A549 (cell line): ENCODE results near the gene GDA. TPM values are rescaled to one million over a fixed set of nuclear protein-coding genes. Genes with fewer than 3 reads are reported as not detected.

Experiments
- ATAC-seq, 2 experiments: fragments of 200-7000 bp in 1 of 2; fragments of >200 bp in 1 of 2; cut with Nextera tagmentation in 1 of 2; cut with Tn5 transposase in 1 of 2; 3 replicates each; pipeline versions ENCODE4 v1.8.0 to v1.9.1; 2018 to 2020; ENCODE audit warnings: mild to moderate bottlenecking in 1 of 2, moderate library complexity in 1 of 2
- CTCF ChIA-PET: fragments of 300-600 bp; sonication (Branson Sonifier 250); formaldehyde crosslinking; extraction: SDS; loops from one replicate; lab custom pipeline; 2021; ENCODE audit warnings: antibody characterized with exemption, inconsistent platforms; lab: Yijun Ruan, JAX
- POLR2A ChIA-PET: fragments of 350-600 bp; formaldehyde crosslinking; extraction: SDS; loops from one replicate; lab custom pipeline; 2021; ENCODE audit warnings: antibody characterized with exemption, inconsistent platforms; lab: Yijun Ruan, JAX
- DNase-seq, 2 experiments: peaks; one replicate each; pipeline versions ENCODE4 v3.0.0 to v3.0.0-alpha.2; 2011 to 2016; ENCODE audit warnings: low read depth in 1 of 2, low spot score in 1 of 2
- FAIRE-seq: peaks from 2 replicates; lab custom pipeline; 2011; peaks lifted over from hg19 to GRCh38; lab: Jason Lieb, UNC
- H3K27ac ChIP-seq, 2 experiments: fragments of >200 bp; sonication (Bioruptor Twin); formaldehyde crosslinking; 3 replicates each; pipeline ENCODE4 v1.5.1; 2016 to 2017
- H3K4me1 ChIP-seq: fragments of >200 bp; sonication (Bioruptor Twin); formaldehyde crosslinking; 3 replicates; pipeline ENCODE4 v1.6.1; 2016
- H3K4me2 ChIP-seq: fragments of >200 bp; sonication (Bioruptor Twin); formaldehyde crosslinking; 3 replicates; pipeline ENCODE4 v1.6.1; 2016
- H3K4me3 ChIP-seq: fragments of >200 bp; sonication (Bioruptor Twin); formaldehyde crosslinking; 3 replicates; pipeline ENCODE4 v1.5.1; 2016
- H3K9me3 ChIP-seq: fragments of >200 bp; sonication (Bioruptor Twin); formaldehyde crosslinking; 3 replicates; pipeline ENCODE4 v1.6.1; 2016
- ATOH8 ChIP-seq: fragments of 250-450 bp; sonication (Bioruptor Pico); IDR thresholded peaks from 2 replicates; pipeline ENCODE4 v1.5.0; 2020; ENCODE audit warnings: low read depth, mild to moderate bottlenecking, moderate library complexity
- BHLHE40 ChIP-seq: IDR thresholded peaks from 2 replicates; pipeline ENCODE4 v1.6.1; 2012; ENCODE audit warnings: low read depth, low read length, inconsistent platforms
- CBX8 ChIP-seq: fragments of 200-600 bp; sonication (generic); IDR thresholded peaks from 2 replicates; pipeline ENCODE4 v1.6.1; 2016
- CHD4 ChIP-seq: fragments of 200-600 bp; sonication (generic); IDR thresholded peaks from 2 replicates; pipeline ENCODE4 v1.6.1; 2016; ENCODE audit warnings: antibody characterized with exemption, mild to moderate bottlenecking, borderline replicate concordance
- CTCF ChIP-seq: fragments of >200 bp; sonication (Bioruptor Twin); formaldehyde crosslinking; IDR thresholded peaks from 3 replicates; pipeline ENCODE4 v1.5.1; 2016
- EHF ChIP-seq: fragments of 250-450 bp; sonication (Bioruptor Pico); IDR thresholded peaks from 2 replicates; pipeline ENCODE4 v1.5.0; 2020; ENCODE audit warnings: mild to moderate bottlenecking
- FOXS1 ChIP-seq: fragments of 250-450 bp; sonication (Bioruptor Pico); IDR thresholded peaks from 2 replicates; pipeline ENCODE4 v1.5.0; 2020; ENCODE audit warnings: mild to moderate bottlenecking, moderate library complexity
- GATA3 ChIP-seq: IDR thresholded peaks from 2 replicates; pipeline ENCODE4 v1.6.1; 2012; ENCODE audit warnings: borderline replicate concordance
- HEYL ChIP-seq: fragments of 250-450 bp; sonication (Bioruptor Pico); IDR thresholded peaks from 2 replicates; pipeline ENCODE4 v1.8.0; 2021; ENCODE audit warnings: mild to moderate bottlenecking, moderate library complexity
- HOXA7 ChIP-seq: fragments of 250-450 bp; sonication (Bioruptor Pico); IDR thresholded peaks from 2 replicates; pipeline ENCODE4 v1.5.0; 2020; ENCODE audit warnings: mild to moderate bottlenecking, moderate library complexity
- JUNB ChIP-seq: fragments of >200 bp; sonication (Bioruptor Twin); formaldehyde crosslinking; IDR thresholded peaks from 2 replicates; pipeline ENCODE4 v1.6.1; 2016
- KDM5A ChIP-seq: fragments of 200-600 bp; sonication (generic); IDR thresholded peaks from 2 replicates; pipeline ENCODE4 v1.6.1; 2016; ENCODE audit warnings: antibody characterized with exemption, mild to moderate bottlenecking
- NFE2L2 ChIP-seq: fragments of 150-350 bp; conservative IDR thresholded peaks from 2 replicates; pipeline ENCODE4 v1.6.1; 2014; ENCODE audit warnings: low read length
- NPAS2 ChIP-seq: fragments of 250-450 bp; sonication (Bioruptor Pico); IDR thresholded peaks from 2 replicates; pipeline ENCODE4 v1.8.0; 2022; ENCODE audit warnings: mild to moderate bottlenecking, moderate library complexity, borderline replicate concordance
- NR3C1 ChIP-seq: fragments of >200 bp; sonication (Bioruptor Twin); formaldehyde crosslinking; IDR thresholded peaks from 3 replicates; pipeline ENCODE4 v1.6.1; 2017
- PBX3 ChIP-seq: IDR thresholded peaks from 2 replicates; pipeline ENCODE4 v1.6.1; 2012
- PHF8 ChIP-seq: fragments of 200-600 bp; sonication (generic); IDR thresholded peaks from 2 replicates; pipeline ENCODE4 v1.6.1; 2016; ENCODE audit warnings: low read depth, mild to moderate bottlenecking, antibody characterized with exemption, moderate library complexity, borderline replicate concordance
- RAD21 ChIP-seq, 2 experiments: fragments of >200 bp in 1 of 2; sonication (Bioruptor Twin) in 1 of 2; formaldehyde crosslinking in 1 of 2; IDR thresholded peaks in 1 of 2; conservative IDR thresholded peaks in 1 of 2; 2 replicates in 1 of 2; 3 replicates in 1 of 2; pipeline ENCODE4 v1.6.1; 2012 to 2018; ENCODE audit warnings: inconsistent platforms in 1 of 2
- RARB ChIP-seq: fragments of 250-450 bp; sonication (Bioruptor Pico); IDR thresholded peaks from 2 replicates; pipeline ENCODE4 v1.8.0; 2021; ENCODE audit warnings: mild to moderate bottlenecking, moderate library complexity
- RCOR1 ChIP-seq: fragments of 150-350 bp; IDR thresholded peaks from 2 replicates; pipeline ENCODE4 v1.6.1; 2014; ENCODE audit warnings: antibody characterized with exemption, low read length, low read depth
- REST ChIP-seq: fragments of 200-600 bp; sonication (generic); IDR thresholded peaks from 2 replicates; pipeline ENCODE4 v1.6.1; 2016; ENCODE audit warnings: antibody characterized with exemption, mild to moderate bottlenecking, moderate library complexity
- SMC3 ChIP-seq: fragments of >200 bp; sonication (Bioruptor Twin); formaldehyde crosslinking; IDR thresholded peaks from 3 replicates; pipeline ENCODE4 v1.6.1; 2018; ENCODE audit warnings: inconsistent platforms
- SREBF2 ChIP-seq: fragments of 450-650 bp; IDR thresholded peaks from 2 replicates; pipeline ENCODE4 v1.6.1; 2014; ENCODE audit warnings: mild to moderate bottlenecking, moderate library complexity
- TFCP2L1 ChIP-seq: fragments of 250-450 bp; sonication (Bioruptor Pico); IDR thresholded peaks from 2 replicates; pipeline ENCODE4 v1.5.0; 2021; ENCODE audit warnings: mild to moderate bottlenecking
- USF2 ChIP-seq: fragments of 450-650 bp; IDR thresholded peaks from 2 replicates; pipeline ENCODE4 v1.6.1; 2014; ENCODE audit warnings: antibody characterized with exemption
- ZC3H11A ChIP-seq: fragments of 450-650 bp; IDR thresholded peaks from 2 replicates; pipeline ENCODE4 v1.6.1; 2014; ENCODE audit warnings: antibody characterized with exemption, mild to moderate bottlenecking
- ZFP36 ChIP-seq: fragments of 450-650 bp; IDR thresholded peaks from 2 replicates; pipeline ENCODE4 v1.6.1; 2014; ENCODE audit warnings: borderline replicate concordance; ENCODE audit not compliant: partially characterized antibody
- WGBS: methylation state at CpG from one replicate; pipeline ENCODE4 v1.1.6; 2017; ENCODE audit errors: missing lambda C conversion rate; 5-methylcytosine and 5-hydroxymethylcytosine counted together
- polyA plus RNA-seq, 4 experiments: library from polyadenylated mRNA; depleted of rRNA in 3 of 4; stranded (reverse); fragments of >200 nt; fragmentation: RNase III in 1 of 4; extraction: RNeasy Plus Mini Kit Qiagen cat#74134 plus additional on column Dnase treatment in 1 of 4; gene quantifications; 2 replicates in 3 of 4; 3 replicates in 1 of 4; pipeline ENCODE4 v1.2.3, GENCODE V29; 2011 to 2017

The GDA gene
- polyA plus RNA-seq, 2 of the 4 experiments (the other 2 are of a cell fraction), result 0.23 to 1.2 TPM

GRCh38 chr9:72127753-72128152 is 21.5 kb upstream of the GDA start:
- Histone ChIP-seq H3K4me3 (no peak overlapping the region), H3K9me3 (no peaks in the 10 kb centered on the region), H3K27ac (no peak overlapping the region), H3K4me1 (no peaks in the 10 kb centered on the region), H3K4me2 (no peak overlapping the region)
- 29% methylated on average over 2 of the region's 2 CpGs for whole genome bisulfite sequencing
- ATAC-seq (no peak), FAIRE-seq (peak; percentile 79), DNase-seq (no peak)
- ChIA-PET CTCF (no interaction called here), POLR2A (no interaction called here)
- TF ChIP-seq JUNB, result no peak
- TF ChIP-seq BHLHE40, result no peak
- TF ChIP-seq NPAS2 (CRISPR knock-in tag), result no peak
- TF ChIP-seq FOXS1 (CRISPR knock-in tag), result no peak
- no peak for TF ChIP-seq ZFP36
- no peak for TF ChIP-seq GATA3
- TF ChIP-seq KDM5A, result no peak
- TF ChIP-seq TFCP2L1 (CRISPR knock-in tag), result no peak
- no peak for TF ChIP-seq USF2
- TF ChIP-seq CTCF, result no peak
- TF ChIP-seq SREBF2, result no peak
- no peak for TF ChIP-seq REST
- TF ChIP-seq HOXA7 (CRISPR knock-in tag), result no peak
- no peak for TF ChIP-seq PHF8
- no peak for TF ChIP-seq PBX3
- TF ChIP-seq RAD21 (conservative IDR thresholded peaks at IDR 0.05 in 1 of 2, IDR thresholded peaks at IDR 0.05 in 1 of 2), result no peak
- TF ChIP-seq HEYL (CRISPR knock-in tag), result no peak

- no peaks in the 10 kb centered on the region for H3K4me1 ChIP-seq
- H3K27ac ChIP-seq, result no peak overlapping the region
- TF ChIP-seq CHD4 (no peak), ZC3H11A (no peak), ATOH8 (CRISPR knock-in tag) (no peak), PBX3 (no peak), HEYL (CRISPR knock-in tag) (no peak), NFE2L2 (no peak), RARB (no peak), PHF8 (no peak), USF2 (no peak), RCOR1 (no peak), EHF (CRISPR knock-in tag) (no peak), SMC3 (no peak), CBX8 (no peak), NPAS2 (CRISPR knock-in tag) (no peak), NR3C1 (no peak)
- TF ChIP-seq, all 56 proteins: peak for 0
- Histone ChIP-seq H3K4me2 (no peak overlapping the region), H3K9me3 (no peaks in the 10 kb centered on the region), H3K4me3 (no peak overlapping the region)
- CTCF ChIA-PET, result interaction anchor here (0.7 kb wide), 1 partner anchor 11 kb away, joined by 3 read pairs; no protein-coding TSS in a partner anchor
- ATAC-seq (no peak), DNase-seq (no peak), FAIRE-seq (no peak)
- WGBS, result 36% methylated on average over 2 of the region's 2 CpGs
- POLR2A ChIA-PET, result no interaction called here
Measured at GRCh38 chr9:72128526-72128925, 20.7 kb upstream of the GDA start.
